Mesendoderm (in vitro differentiated cells): ENCODE measurements around the gene IRS2.
A peak's percentile ranks its signal among the peaks of the same experiment; 100 is the strongest.

Experiments
- DNase-seq: peaks from one replicate; pipeline ENCODE4 v3.0.0; 2013
- H2AK5ac ChIP-seq: 2 replicates; pipeline ENCODE4 v1.6.1; 2013; ENCODE audit warnings: low read length, inconsistent platforms
- H2BK120ac ChIP-seq: 2 replicates; pipeline ENCODE4 v1.6.1; 2013; ENCODE audit warnings: low read depth, mild to moderate bottlenecking, low read length, moderate library complexity, mixed read lengths
- H2BK15ac ChIP-seq: replicated peaks from 2 replicates; pipeline ENCODE4 v1.6.1; 2013; ENCODE audit warnings: low read depth, mild to moderate bottlenecking, moderate library complexity
- H2BK5ac ChIP-seq: 2 replicates; pipeline ENCODE4 v1.6.1; 2013; ENCODE audit warnings: low read length, inconsistent platforms
- H3K18ac ChIP-seq: 2 replicates; pipeline ENCODE4 v1.6.1; 2013; ENCODE audit warnings: mild to moderate bottlenecking, low read length, mixed read lengths
- H3K23ac ChIP-seq: one replicate; pipeline ENCODE4 v1.6.1; 2013; ENCODE audit warnings: low read length
- H3K27ac ChIP-seq: 2 replicates; pipeline ENCODE4 v1.5.1; 2013; ENCODE audit warnings: low read depth, mild to moderate bottlenecking, inconsistent platforms, low read length, moderate library complexity
- H3K27me3 ChIP-seq: 2 replicates; pipeline ENCODE4 v1.6.1; 2013; ENCODE audit warnings: low read length, control low read depth, mild to moderate bottlenecking, inconsistent platforms; ENCODE audit not compliant: insufficient read depth, poor library complexity
- H3K36me3 ChIP-seq: 2 replicates; pipeline ENCODE4 v1.6.1; 2013; ENCODE audit warnings: low read length, inconsistent platforms; ENCODE audit not compliant: control insufficient read depth, insufficient read depth
- H3K4ac ChIP-seq: one replicate; pipeline ENCODE4 v1.6.1; 2013; ENCODE audit warnings: low read depth, mild to moderate bottlenecking, low read length, moderate library complexity
- H3K4me1 ChIP-seq: 2 replicates; pipeline ENCODE4 v1.6.1; 2013; ENCODE audit warnings: low read depth, low read length, inconsistent platforms; ENCODE audit not compliant: control insufficient read depth
- H3K4me2 ChIP-seq: 2 replicates; pipeline ENCODE4 v1.6.1; 2013; ENCODE audit warnings: low read length
- H3K4me3 ChIP-seq: 2 replicates; pipeline ENCODE4 v1.5.1; 2013; ENCODE audit warnings: mild to moderate bottlenecking, low read length
- H3K56ac ChIP-seq: one replicate; pipeline ENCODE4 v1.6.1; 2013; ENCODE audit warnings: low read length
- H3K79me1 ChIP-seq: 2 replicates; pipeline ENCODE4 v1.6.1; 2013; ENCODE audit warnings: low read length, inconsistent platforms
- H3K79me2 ChIP-seq: 2 replicates; pipeline ENCODE4 v1.6.1; 2013; ENCODE audit warnings: mild to moderate bottlenecking, low read length; ENCODE audit not compliant: control insufficient read depth, insufficient read depth
- H3K9ac ChIP-seq: 2 replicates; pipeline ENCODE4 v1.6.1; 2013; ENCODE audit warnings: low read length, inconsistent platforms
- H4K5ac ChIP-seq: one replicate; pipeline ENCODE4 v1.6.1; 2013; ENCODE audit warnings: low read length
- H4K8ac ChIP-seq: one replicate; pipeline ENCODE4 v1.6.1; 2013; ENCODE audit warnings: low read depth, mild to moderate bottlenecking, control low read depth, low read length, moderate library complexity
- WGBS: extraction: QIAGEN DNeasy Blood & Tissue Kit; methylation state at CpG from one replicate; pipeline ENCODE4 v1.1.7; 2013; ENCODE audit warnings: low lambda C conversion rate, missing lambda C conversion rate; ENCODE audit not compliant: insufficient coverage; ENCODE audit errors: extremely low coverage; 5-methylcytosine and 5-hydroxymethylcytosine counted together

The IRS2 gene

DNA sequence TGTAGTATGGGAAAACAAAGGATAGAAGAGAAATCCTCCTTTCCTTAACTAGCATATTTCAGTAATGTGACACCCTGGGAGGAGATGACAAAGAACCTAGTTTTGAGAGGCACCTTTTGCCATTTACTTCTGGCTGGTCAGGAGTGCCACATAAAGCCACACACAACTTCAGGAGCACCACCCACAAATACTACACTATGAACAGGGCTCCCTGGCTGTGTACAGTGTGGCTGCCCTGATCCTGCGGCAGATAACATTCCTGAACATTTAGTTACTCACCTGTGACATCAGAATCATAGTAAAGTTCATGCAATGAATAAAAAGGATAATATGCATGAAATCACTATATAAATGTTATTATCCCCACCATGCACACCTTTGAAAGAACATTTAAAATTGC is 17.4 kb upstream of the IRS2 start:
- H2BK15ac ChIP-seq: no peak overlapping the region

GRCh38 chr13:109802936-109803335 is 16.6 kb upstream of the IRS2 start:
- no peak for DNase-seq
- no peak overlapping the region for H2BK120ac ChIP-seq
- no peak overlapping the region for H3K4me3 ChIP-seq
- H4K5ac ChIP-seq: no peak overlapping the region
- no peak overlapping the region for H3K4ac ChIP-seq
- H3K56ac ChIP-seq: no peak overlapping the region
- H3K4me1 ChIP-seq: no peaks in the 10 kb centered on the region
- no peaks in the 10 kb centered on the region for H3K27me3 ChIP-seq
- no peaks in the 10 kb centered on the region for H3K79me2 ChIP-seq
- WGBS: no CpG with 5 or more reads among the region's 4 CpGs
- H3K79me1 ChIP-seq: no peaks in the 10 kb centered on the region
- no peak overlapping the region for H3K9ac ChIP-seq
- H3K36me3 ChIP-seq: no peaks in the 10 kb centered on the region
- no peak overlapping the region for H3K4me2 ChIP-seq
- no peak overlapping the region for H3K18ac ChIP-seq
- no peak overlapping the region for H4K8ac ChIP-seq
- H2BK5ac ChIP-seq: no peak overlapping the region
- no peak overlapping the region for H3K23ac ChIP-seq
- H2BK15ac ChIP-seq: no peak overlapping the region
- no peak overlapping the region for H2AK5ac ChIP-seq
- H3K27ac ChIP-seq: no peak overlapping the region

More for the DNA sequence above, 17.4 kb upstream of the IRS2 start:
- WGBS: no CpG with 5 or more reads among the region's 1 CpG
- Histone ChIP-seq H3K36me3 (no peaks in the 10 kb centered on the region), H3K23ac (no peak overlapping the region), H3K9ac (no peak overlapping the region), H2BK5ac (no peak overlapping the region), H3K4ac (no peak overlapping the region), H2BK120ac (no peak overlapping the region), H4K8ac (no peak overlapping the region), H3K4me3 (no peak overlapping the region), H3K79me2 (no peaks in the 10 kb centered on the region), H3K4me1 (no peaks in the 10 kb centered on the region), H4K5ac (no peak overlapping the region), H2AK5ac (no peak overlapping the region), H3K18ac (no peak overlapping the region), H3K27ac (no peak overlapping the region), H3K79me1 (no peaks in the 10 kb centered on the region), H3K4me2 (no peak overlapping the region), H3K56ac (no peak overlapping the region), H3K27me3 (no peaks in the 10 kb centered on the region)
- no peak for DNase-seq

DNA sequence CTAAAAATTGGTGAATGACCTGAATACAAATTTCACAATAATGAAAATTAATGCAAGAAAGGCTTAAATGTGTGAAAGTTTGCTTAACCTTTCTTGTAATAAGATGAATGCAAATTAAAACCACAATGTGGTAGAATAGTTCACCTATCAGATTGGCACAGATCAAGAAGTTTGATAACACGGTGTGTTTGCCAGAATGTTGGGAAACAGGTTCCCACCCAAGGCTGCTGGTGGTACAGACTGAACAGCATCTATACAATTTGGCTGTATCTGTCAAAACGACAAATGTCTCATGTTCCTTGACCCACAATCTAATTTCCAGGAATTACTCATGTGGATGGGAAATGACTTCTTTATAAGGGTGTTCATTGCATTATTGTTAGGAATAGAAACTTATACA is 8.6 kb upstream of the IRS2 start:
- H4K5ac ChIP-seq: no peak overlapping the region
- H2AK5ac ChIP-seq: no peak overlapping the region
- WGBS: no CpG with 5 or more reads among the region's 2 CpGs
- H4K8ac ChIP-seq: no peak overlapping the region
- H3K56ac ChIP-seq: no peak overlapping the region
- no peak overlapping the region for H2BK5ac ChIP-seq
- H3K36me3 ChIP-seq: no peaks in the 10 kb centered on the region
- no peak overlapping the region for H2BK120ac ChIP-seq
- DNase-seq: no peak
- no peaks in the 10 kb centered on the region for H3K4me1 ChIP-seq
- H3K18ac ChIP-seq: no peak overlapping the region
- no peak overlapping the region for H3K4me3 ChIP-seq
- H3K4me2 ChIP-seq: no peak overlapping the region
- no peaks in the 10 kb centered on the region for H3K27me3 ChIP-seq
- H3K4ac ChIP-seq: no peak overlapping the region
- no peak overlapping the region for H3K9ac ChIP-seq
- H3K27ac ChIP-seq: no peak overlapping the region
- H3K23ac ChIP-seq: no peak overlapping the region
- no peaks in the 10 kb centered on the region for H3K79me2 ChIP-seq
- H3K79me1 ChIP-seq: no peaks in the 10 kb centered on the region
- no peak overlapping the region for H2BK15ac ChIP-seq

DNA sequence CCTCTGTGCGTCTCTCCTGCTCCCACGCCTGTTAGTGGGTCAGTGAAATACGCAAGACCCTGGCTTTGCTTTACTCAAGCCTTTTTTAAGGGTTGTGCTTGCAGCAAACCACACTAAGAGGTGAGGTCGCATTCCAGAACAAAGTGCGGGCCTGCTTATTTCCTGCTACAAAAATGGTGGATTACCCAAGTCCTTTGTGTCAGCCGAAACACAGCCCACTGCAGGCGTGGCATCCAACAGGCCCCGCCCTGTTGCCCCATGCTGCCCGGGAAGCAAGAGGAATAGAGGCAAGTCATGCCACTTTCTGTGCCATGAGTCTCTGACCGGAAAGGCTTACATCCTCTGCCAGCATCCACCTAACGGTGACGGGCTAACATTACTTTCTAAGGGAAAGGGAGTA is 7.7 kb upstream of the IRS2 start:
- Histone ChIP-seq H3K23ac (no peak overlapping the region), H3K36me3 (no peaks in the 10 kb centered on the region), H3K9ac (no peak overlapping the region), H3K4me2 (no peak overlapping the region), H2AK5ac (no peak overlapping the region), H3K27me3 (no peaks in the 10 kb centered on the region), H3K79me2 (no peaks in the 10 kb centered on the region), H3K79me1 (no peaks in the 10 kb centered on the region), H3K4me3 (no peak overlapping the region), H4K5ac (no peak overlapping the region), H3K27ac (no peak overlapping the region), H4K8ac (no peak overlapping the region), H2BK120ac (no peak overlapping the region), H2BK15ac (no peak overlapping the region), H3K4ac (no peak overlapping the region), H3K18ac (no peak overlapping the region), H3K56ac (no peak overlapping the region), H3K4me1 (no peaks in the 10 kb centered on the region), H2BK5ac (no peak overlapping the region)
- no CpG with 5 or more reads among the region's 12 CpGs for WGBS
- peak; percentile 37 for DNase-seq

GRCh38 chr13:109792416-109793059 is 6.2 kb upstream of the IRS2 start:
- no CpG with 5 or more reads among the region's 6 CpGs for WGBS
- Histone ChIP-seq H3K56ac (no peak overlapping the region), H3K4me3 (no peak overlapping the region), H2AK5ac (no peak overlapping the region), H3K36me3 (no peaks in the 10 kb centered on the region), H3K4me2 (no peak overlapping the region), H3K79me2 (no peaks in the 10 kb centered on the region), H3K27ac (no peak overlapping the region), H2BK15ac (no peak overlapping the region), H3K79me1 (no peaks in the 10 kb centered on the region), H2BK5ac (no peak overlapping the region), H4K8ac (no peak overlapping the region), H3K4ac (no peak overlapping the region), H3K9ac (no peak overlapping the region), H2BK120ac (no peak overlapping the region), H4K5ac (no peak overlapping the region), H3K23ac (no peak overlapping the region), H3K4me1 (no peaks in the 10 kb centered on the region), H3K18ac (no peak overlapping the region), H3K27me3 (no peaks in the 10 kb centered on the region)
- DNase-seq: no peak

DNA sequence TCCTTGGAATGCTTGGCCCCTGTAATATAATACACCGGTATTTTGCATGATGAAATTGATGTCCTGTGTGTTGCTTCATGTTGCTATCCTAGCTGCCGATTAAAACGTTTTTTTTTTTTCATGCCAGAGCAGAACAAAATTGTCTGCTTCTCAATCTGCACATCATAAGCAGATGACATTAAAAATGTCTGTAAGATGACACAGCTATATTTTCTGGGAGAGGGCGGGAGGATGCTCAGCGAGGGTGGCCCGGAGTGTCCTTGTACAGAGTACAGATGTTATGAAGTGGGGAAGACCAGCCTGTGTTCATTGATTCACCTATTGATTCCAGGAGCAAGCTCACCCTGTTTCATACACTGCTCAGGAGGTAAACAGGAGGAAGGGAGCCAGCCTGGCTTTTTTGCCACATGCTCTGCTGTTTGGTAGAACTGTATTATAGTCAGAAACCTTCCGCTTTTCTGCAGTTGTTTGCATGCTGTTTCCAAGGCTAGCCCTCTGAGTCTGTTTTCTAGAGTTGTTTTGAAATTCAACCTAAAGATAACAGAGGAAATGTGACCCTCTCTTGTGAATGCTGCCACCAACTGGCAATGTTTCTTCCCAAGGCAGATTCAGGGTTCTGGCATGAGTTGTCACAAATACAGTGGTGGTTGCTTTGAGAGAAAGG is 4.7 kb upstream of the IRS2 start:
- Histone ChIP-seq H3K23ac (no peak overlapping the region), H3K4me3 (no peak overlapping the region), H3K4me2 (no peak overlapping the region), H3K18ac (no peak overlapping the region), H3K36me3 (no peaks in the 10 kb centered on the region), H2BK5ac (no peak overlapping the region), H2BK120ac (no peak overlapping the region), H3K4ac (no peak overlapping the region), H4K8ac (no peak overlapping the region), H2BK15ac (no peak overlapping the region), H3K27ac (no peak overlapping the region), H2AK5ac (no peak overlapping the region), H3K79me1 (no peaks in the 10 kb centered on the region), H3K79me2 (no peaks in the 10 kb centered on the region), H4K5ac (no peak overlapping the region), H3K56ac (no peak overlapping the region), H3K4me1 (no peaks in the 10 kb centered on the region), H3K9ac (no peak overlapping the region), H3K27me3 (no peaks in the 10 kb centered on the region)
- DNase-seq: peak; percentile 77
- WGBS: no CpG with 5 or more reads among the region's 7 CpGs
